Loucy (cell line): ENCODE data around the gene PID1.

ENCODE experiments used
- EZH2phosphoT487 ChIP-seq: fragments of 200-600 bp; IDR thresholded peaks from 2 replicates; pipeline ENCODE4 v1.6.1; 2018; ENCODE audit warnings: antibody characterized with exemption, mild to moderate bottlenecking, moderate library complexity, borderline replicate concordance
- TF ChIP-seq, protein P1 (sequence below): fragments of 200-600 bp; sonication (generic); conservative IDR thresholded peaks from 2 replicates; pipeline ENCODE4 v1.5.1; 2014; ENCODE audit warnings: mild to moderate bottlenecking, antibody characterized with exemption, low read length

DNA sequence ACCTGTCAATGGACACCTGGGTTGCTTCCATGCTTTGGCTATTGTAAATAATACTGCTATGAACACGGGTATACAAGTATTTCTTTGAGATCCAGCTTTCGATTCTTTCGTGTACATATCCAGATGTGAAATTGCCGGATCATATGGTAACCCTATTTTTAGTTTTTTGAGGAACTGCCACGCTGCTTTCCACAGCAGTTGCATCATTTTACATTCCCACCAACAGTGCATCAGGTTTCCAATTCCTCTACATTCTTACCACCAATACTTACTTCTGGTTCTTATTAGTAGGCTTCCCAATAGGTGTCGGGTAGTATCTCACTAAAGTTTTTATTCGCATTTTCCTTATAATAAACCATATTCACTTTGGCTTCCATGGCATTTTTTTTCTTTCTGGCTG lies 69.6 kb downstream of the PID1 start:
- TF ChIP-seq, protein P1, sequence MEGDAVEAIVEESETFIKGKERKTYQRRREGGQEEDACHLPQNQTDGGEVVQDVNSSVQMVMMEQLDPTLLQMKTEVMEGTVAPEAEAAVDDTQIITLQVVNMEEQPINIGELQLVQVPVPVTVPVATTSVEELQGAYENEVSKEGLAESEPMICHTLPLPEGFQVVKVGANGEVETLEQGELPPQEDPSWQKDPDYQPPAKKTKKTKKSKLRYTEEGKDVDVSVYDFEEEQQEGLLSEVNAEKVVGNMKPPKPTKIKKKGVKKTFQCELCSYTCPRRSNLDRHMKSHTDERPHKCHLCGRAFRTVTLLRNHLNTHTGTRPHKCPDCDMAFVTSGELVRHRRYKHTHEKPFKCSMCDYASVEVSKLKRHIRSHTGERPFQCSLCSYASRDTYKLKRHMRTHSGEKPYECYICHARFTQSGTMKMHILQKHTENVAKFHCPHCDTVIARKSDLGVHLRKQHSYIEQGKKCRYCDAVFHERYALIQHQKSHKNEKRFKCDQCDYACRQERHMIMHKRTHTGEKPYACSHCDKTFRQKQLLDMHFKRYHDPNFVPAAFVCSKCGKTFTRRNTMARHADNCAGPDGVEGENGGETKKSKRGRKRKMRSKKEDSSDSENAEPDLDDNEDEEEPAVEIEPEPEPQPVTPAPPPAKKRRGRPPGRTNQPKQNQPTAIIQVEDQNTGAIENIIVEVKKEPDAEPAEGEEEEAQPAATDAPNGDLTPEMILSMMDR: no peak
- TF ChIP-seq EZH2phosphoT487: no peak
